Mesothelial cell of epicardium (in vitro differentiated cells): Measurements from ENCODE around the gene CORIN. TPM values are rescaled to one million over a fixed set of nuclear protein-coding genes. Genes with fewer than 3 reads are reported as not detected.
"Not testable (repeated sequence)": the region's sequence is repeated elsewhere in the genome, so short reads cannot be mapped to it uniquely, and the experiment has no call there.

Experiments used
- DNase-seq, 2 experiments: peaks; one replicate each; pipeline ENCODE4 v3.0.0; 2021; ENCODE audit warnings: low spot score in 2 of 2; ENCODE audit not compliant: unreplicated experiment in 2 of 2
- H3K27ac Mint-ChIP-seq: 2 replicates; pipeline ENCODE4 v1.8.0; 2021; ENCODE audit warnings: mixed read lengths
- H3K27me3 Mint-ChIP-seq: 2 replicates; pipeline ENCODE4 v1.8.0; 2021; ENCODE audit warnings: low read depth, mixed read lengths
- H3K36me3 Mint-ChIP-seq: 2 replicates; pipeline ENCODE4 v1.8.0; 2021; ENCODE audit warnings: mixed read lengths
- H3K4me1 Mint-ChIP-seq: 2 replicates; pipeline ENCODE4 v1.8.0; 2021; ENCODE audit warnings: mixed read lengths
- H3K4me3 Mint-ChIP-seq: 2 replicates; pipeline ENCODE4 v1.8.0; 2021; ENCODE audit warnings: mild to moderate bottlenecking, moderate library complexity, mixed read lengths
- H3K9me3 Mint-ChIP-seq: 2 replicates; pipeline ENCODE4 v1.8.0; 2021; ENCODE audit warnings: mixed read lengths
- CTCF ChIP-seq: fragments of 200-600 bp; sonication (generic); IDR thresholded peaks from one replicate; pipeline ENCODE4 v1.5.0; 2021; ENCODE audit warnings: antibody characterized with exemption; ENCODE audit not compliant: unreplicated experiment
- total RNA-seq: library from RNA; stranded (reverse); gene quantifications from 3 replicates; pipeline ENCODE4 v1.2.1, GENCODE V29; 2021

The CORIN gene
- total RNA-seq, 1 donor from 2014 or later: 1.5 TPM

- Mint-ChIP-seq H3K4me3 (no peak overlapping the region), H3K9me3 (no peaks in the 10 kb centered on the region), H3K27ac (no peak overlapping the region), H3K27me3 (no peaks in the 10 kb centered on the region), H3K4me1 (peaks cover 6% of the 10 kb centered on the region), H3K36me3 (peaks cover 22% of the 10 kb centered on the region)
- no peak for DNase-seq
- no peak for TF ChIP-seq CTCF
These were observed 271.3 kb downstream of the CORIN start for GRCh38 chr4:47566566-47566965.

GRCh38 chr4:47562297-47562696, 275.6 kb downstream of the CORIN start:
- Mint-ChIP-seq H3K9me3 (no peaks in the 10 kb centered on the region), H3K27ac (no peak overlapping the region), H3K36me3 (peaks cover 21% of the 10 kb centered on the region), H3K4me3 (no peak overlapping the region), H3K27me3 (no peaks in the 10 kb centered on the region), H3K4me1 (peaks cover 6% of the 10 kb centered on the region)
- no peak for DNase-seq
- TF ChIP-seq CTCF: no peak

DNA sequence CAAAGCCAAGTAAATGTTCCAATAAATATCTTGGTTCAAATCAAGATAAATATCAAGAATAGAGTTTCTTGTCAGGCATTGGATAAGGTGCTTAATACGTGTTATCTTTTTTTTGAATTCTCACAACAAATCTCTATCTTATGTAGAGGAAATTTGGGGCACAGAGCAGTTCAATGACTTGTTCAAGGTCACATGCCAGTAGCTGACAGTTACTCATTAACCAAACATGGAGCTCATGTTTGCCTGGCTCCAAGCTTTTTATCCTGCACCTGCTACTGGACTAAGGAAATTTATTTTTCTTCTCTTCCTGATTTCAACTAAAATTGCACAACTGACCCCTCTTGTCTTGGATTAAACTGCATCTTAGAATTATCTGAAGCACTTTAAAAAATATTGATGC, 276.5 kb downstream of the CORIN start:
- DNase-seq: no peak
- H3K27me3 Mint-ChIP-seq: no peaks in the 10 kb centered on the region
- no peak for TF ChIP-seq CTCF
- H3K27ac Mint-ChIP-seq: no peak overlapping the region
- peaks cover 6% of the 10 kb centered on the region for H3K4me1 Mint-ChIP-seq
- no peak overlapping the region for H3K4me3 Mint-ChIP-seq
- H3K9me3 Mint-ChIP-seq: no peaks in the 10 kb centered on the region
- peaks cover 21% of the 10 kb centered on the region for H3K36me3 Mint-ChIP-seq

GRCh38 chr4:47560682-47561081, 277.2 kb downstream of the CORIN start:
- no peaks in the 10 kb centered on the region for H3K9me3 Mint-ChIP-seq
- H3K4me1 Mint-ChIP-seq: peaks cover 6% of the 10 kb centered on the region

GRCh38 chr4:47557255-47557654, 280.6 kb downstream of the CORIN start:
- DNase-seq: no peak
- no peak for TF ChIP-seq CTCF
- no peak overlapping the region for H3K4me3 Mint-ChIP-seq
- peaks cover 2% of the 10 kb centered on the region for H3K4me1 Mint-ChIP-seq
- peaks cover 22% of the 10 kb centered on the region for H3K36me3 Mint-ChIP-seq
- H3K9me3 Mint-ChIP-seq: no peaks in the 10 kb centered on the region
- H3K27me3 Mint-ChIP-seq: no peaks in the 10 kb centered on the region
- H3K27ac Mint-ChIP-seq: no peak overlapping the region

More at GRCh38 chr4:47560682-47561081, 277.2 kb downstream of the CORIN start:
- no peak for DNase-seq
- no peak for TF ChIP-seq CTCF
- Mint-ChIP-seq H3K27ac (no peak overlapping the region), H3K36me3 (peaks cover 21% of the 10 kb centered on the region), H3K4me3 (no peak overlapping the region), H3K27me3 (no peaks in the 10 kb centered on the region)

DNA sequence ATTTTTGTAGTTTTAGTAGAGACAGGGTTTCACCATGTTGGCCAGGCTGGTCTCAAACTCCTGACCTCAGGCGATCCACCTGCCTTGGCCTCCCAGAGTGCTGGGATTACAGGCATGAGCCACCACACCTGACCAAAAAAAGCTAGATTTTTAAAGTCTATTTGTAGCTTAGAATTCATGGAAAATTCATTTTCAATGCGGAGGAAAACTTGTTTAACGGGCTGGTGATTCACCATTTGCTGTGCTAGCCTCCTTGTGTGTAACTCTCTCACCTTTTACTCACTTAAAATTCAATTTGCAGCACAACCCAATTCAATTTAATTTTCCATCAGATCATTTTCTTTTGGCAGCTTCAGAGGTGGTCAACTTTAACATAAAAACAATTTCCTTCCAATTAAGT, 281.9 kb downstream of the CORIN start:
- not testable (repeated sequence) for H3K27me3 Mint-ChIP-seq, H3K4me1 Mint-ChIP-seq, DNase-seq, H3K4me3 Mint-ChIP-seq, H3K27ac Mint-ChIP-seq, H3K9me3 Mint-ChIP-seq
- H3K36me3 Mint-ChIP-seq: peaks cover 21% of the 10 kb centered on the region
